Fibroblast of villous mesenchyme (primary cell): Measurements from ENCODE around the gene PKIG. TPM values are rescaled to one million over a fixed set of nuclear protein-coding genes. Genes with fewer than 3 reads are reported as not detected.

Experiments
- DNase-seq: peaks from one replicate; pipeline ENCODE4 v3.0.0-alpha.2; 2010; ENCODE audit warnings: low read depth
- H3K4me3 ChIP-seq: 2 replicates; pipeline ENCODE4 v1.5.1; 2011; ENCODE audit warnings: low read depth, mild to moderate bottlenecking, low read length
- CTCF ChIP-seq: IDR thresholded peaks from 2 replicates; pipeline ENCODE4 v1.5.1; 2012; ENCODE audit warnings: low read depth, mild to moderate bottlenecking, low read length; ENCODE audit not compliant: insufficient read depth
- total RNA-seq: library from RNA; depleted of rRNA; stranded (reverse); fragments of >200 nt; gene quantifications from 2 replicates; pipeline ENCODE4 v1.2.3, GENCODE V29; 2012

Gene PKIG
- total RNA-seq, 1 donor, result 160 TPM

GRCh38 chr20:44600301-44600700 is 17.9 kb downstream of the PKIG start:
- H3K4me3 ChIP-seq, result no peak overlapping the region
- DNase-seq, result no peak
- no peak for TF ChIP-seq CTCF

GRCh38 chr20:44600758-44601201 is 18.4 kb downstream of the PKIG start:
- H3K4me3 ChIP-seq, result no peak overlapping the region
- TF ChIP-seq CTCF, result no peak
- no peak for DNase-seq

GRCh38 chr20:44601236-44601671 is 18.9 kb downstream of the PKIG start:
- no peak overlapping the region for H3K4me3 ChIP-seq
- DNase-seq, result no peak
- no peak for TF ChIP-seq CTCF

GRCh38 chr20:44601801-44602204 is 19.4 kb downstream of the PKIG start:
- peak; percentile 79 for DNase-seq
- H3K4me3 ChIP-seq, result no peak overlapping the region
- TF ChIP-seq CTCF, result no peak

GRCh38 chr20:44603327-44603726 is 20.9 kb downstream of the PKIG start:
- DNase-seq, result no peak
- H3K4me3 ChIP-seq, result no peak overlapping the region
- TF ChIP-seq CTCF, result no peak

GRCh38 chr20:44606725-44607441 is 24.5 kb downstream of the PKIG start:
- no peak for TF ChIP-seq CTCF

More at GRCh38 chr20:44606725-44607441, 24.5 kb downstream of the PKIG start:
- H3K4me3 ChIP-seq, result no peak overlapping the region
- DNase-seq, result no peak
